Measurements from ENCODE around the gene LSP1.

LSP1 gene

GRCh38 chr11:1843098-1843473 is 9.8 kb upstream of the LSP1 start:
- Histone ChIP-seq H3K4me3 (ENCODE audit: low read depth in 1 of 5, low read length in 5 of 5) (no peak overlapping the region), H3K9ac (ENCODE audit: low read length in 5 of 5) (no peak overlapping the region), H3K27me3 (ENCODE audit: control insufficient read depth in 5 of 5, insufficient read depth in 4 of 5, low read length in 5 of 5) (no peaks in the 10 kb centered on the region), H3K27ac (ENCODE audit: low read depth, low read length) (no peak overlapping the region), H3K9me3 (ENCODE audit: control insufficient read depth in 5 of 5, low read length in 5 of 5) (no peaks in the 10 kb centered on the region), H3K4me1 (ENCODE audit: control insufficient read depth in 5 of 5, insufficient read depth in 5 of 5, low read length in 5 of 5) (peaks cover 6 to 42% (median 25%) of the 10 kb centered on the region in 5 donors), H3K36me3 (ENCODE audit: control insufficient read depth in 5 of 5, insufficient read depth in 5 of 5, low read length in 5 of 5) (no peaks in the 10 kb centered on the region)

GRCh38 chr11:1843796-1844195 is 9.1 kb upstream of the LSP1 start:
- Histone ChIP-seq H3K4me3 (ENCODE audit: low read depth in 1 of 5, low read length in 5 of 5) (no peak overlapping the region), H3K36me3 (ENCODE audit: control insufficient read depth in 5 of 5, insufficient read depth in 5 of 5, low read length in 5 of 5) (no peaks in the 10 kb centered on the region), H3K27ac (ENCODE audit: low read depth, low read length) (no peak overlapping the region), H3K27me3 (ENCODE audit: control insufficient read depth in 5 of 5, insufficient read depth in 4 of 5, low read length in 5 of 5) (no peaks in the 10 kb centered on the region), H3K9me3 (ENCODE audit: control insufficient read depth in 5 of 5, low read length in 5 of 5) (no peaks in the 10 kb centered on the region), H3K9ac (ENCODE audit: low read length in 5 of 5) (peak overlapping the region in 1 of 5 donors; percentile 31), H3K4me1 (ENCODE audit: control insufficient read depth in 5 of 5, insufficient read depth in 5 of 5, low read length in 5 of 5) (peaks cover 6 to 38% (median 23%) of the 10 kb centered on the region in 5 donors)

GRCh38 chr11:1844221-1845094 is 8.4 kb upstream of the LSP1 start:
- Histone ChIP-seq H3K9ac (ENCODE audit: low read length in 5 of 5) (peak overlapping the region in 2 of 5 donors; percentile 26 to 31), H3K36me3 (ENCODE audit: control insufficient read depth in 5 of 5, insufficient read depth in 5 of 5, low read length in 5 of 5) (no peaks in the 10 kb centered on the region), H3K9me3 (ENCODE audit: control insufficient read depth in 5 of 5, low read length in 5 of 5) (no peaks in the 10 kb centered on the region), H3K27me3 (ENCODE audit: control insufficient read depth in 5 of 5, insufficient read depth in 4 of 5, low read length in 5 of 5) (no peaks in the 10 kb centered on the region), H3K4me1 (ENCODE audit: control insufficient read depth in 5 of 5, insufficient read depth in 5 of 5, low read length in 5 of 5) (peaks cover 6 to 41% (median 23%) of the 10 kb centered on the region in 5 donors), H3K27ac (ENCODE audit: low read depth, low read length) (no peak overlapping the region), H3K4me3 (ENCODE audit: low read depth in 1 of 5, low read length in 5 of 5) (peak overlapping the region in 2 of 5 donors; percentile 12 to 35)

- Histone ChIP-seq H3K4me1 (ENCODE audit: control insufficient read depth in 5 of 5, insufficient read depth in 5 of 5, low read length in 5 of 5) (peaks cover 6 to 41% (median 28%) of the 10 kb centered on the region in 5 donors), H3K4me3 (ENCODE audit: low read depth in 1 of 5, low read length in 5 of 5) (peak overlapping the region in 1 of 5 donors; percentile 12), H3K36me3 (ENCODE audit: control insufficient read depth in 5 of 5, insufficient read depth in 5 of 5, low read length in 5 of 5) (no peaks in the 10 kb centered on the region), H3K27ac (ENCODE audit: low read depth, low read length) (no peak overlapping the region), H3K9ac (ENCODE audit: low read length in 5 of 5) (peak overlapping the region in 1 of 5 donors; percentile 26), H3K9me3 (ENCODE audit: control insufficient read depth in 5 of 5, low read length in 5 of 5) (no peaks in the 10 kb centered on the region), H3K27me3 (ENCODE audit: control insufficient read depth in 5 of 5, insufficient read depth in 4 of 5, low read length in 5 of 5) (no peaks in the 10 kb centered on the region)
Measured at GRCh38 chr11:1845095-1845429, 7.8 kb upstream of the LSP1 start.

GRCh38 chr11:1845561-1846452 is 7.1 kb upstream of the LSP1 start:
- Histone ChIP-seq H3K4me1 (ENCODE audit: control insufficient read depth in 5 of 5, insufficient read depth in 5 of 5, low read length in 5 of 5) (peaks cover 6 to 38% (median 24%) of the 10 kb centered on the region in 5 donors), H3K27ac (ENCODE audit: low read depth, low read length) (no peak overlapping the region), H3K9me3 (ENCODE audit: control insufficient read depth in 5 of 5, low read length in 5 of 5) (no peaks in the 10 kb centered on the region), H3K27me3 (ENCODE audit: control insufficient read depth in 5 of 5, insufficient read depth in 4 of 5, low read length in 5 of 5) (no peaks in the 10 kb centered on the region), H3K4me3 (ENCODE audit: low read depth in 1 of 5, low read length in 5 of 5) (no peak overlapping the region), H3K9ac (ENCODE audit: low read length in 5 of 5) (peak overlapping the region in 2 of 5 donors; percentile 14 to 26), H3K36me3 (ENCODE audit: control insufficient read depth in 5 of 5, insufficient read depth in 5 of 5, low read length in 5 of 5) (no peaks in the 10 kb centered on the region)

- Histone ChIP-seq H3K36me3 (ENCODE audit: control insufficient read depth in 5 of 5, insufficient read depth in 5 of 5, low read length in 5 of 5) (no peaks in the 10 kb centered on the region), H3K9ac (ENCODE audit: low read length in 5 of 5) (no peak overlapping the region), H3K4me3 (ENCODE audit: low read depth in 1 of 5, low read length in 5 of 5) (no peak overlapping the region), H3K9me3 (ENCODE audit: control insufficient read depth in 5 of 5, low read length in 5 of 5) (no peaks in the 10 kb centered on the region), H3K4me1 (ENCODE audit: control insufficient read depth in 5 of 5, insufficient read depth in 5 of 5, low read length in 5 of 5) (peaks cover 6 to 38% (median 24%) of the 10 kb centered on the region in 5 donors), H3K27me3 (ENCODE audit: control insufficient read depth in 5 of 5, insufficient read depth in 4 of 5, low read length in 5 of 5) (no peaks in the 10 kb centered on the region), H3K27ac (ENCODE audit: low read depth, low read length) (no peak overlapping the region)
Measured at GRCh38 chr11:1846453-1846932, 6.4 kb upstream of the LSP1 start.

GRCh38 chr11:1847006-1847735 is 5.7 kb upstream of the LSP1 start:
- no peaks in the 10 kb centered on the region for H3K9me3 ChIP-seq (ENCODE audit: control insufficient read depth in 5 of 5, low read length in 5 of 5)
- no peak overlapping the region for H3K27ac ChIP-seq (ENCODE audit: low read depth, low read length)
- H3K27me3 ChIP-seq (ENCODE audit: control insufficient read depth in 5 of 5, insufficient read depth in 4 of 5, low read length in 5 of 5): no peaks in the 10 kb centered on the region
- H3K9ac ChIP-seq (ENCODE audit: low read length in 5 of 5): no peak overlapping the region
- peaks cover 6 to 43% (median 24%) of the 10 kb centered on the region in 5 donors for H3K4me1 ChIP-seq (ENCODE audit: control insufficient read depth in 5 of 5, insufficient read depth in 5 of 5, low read length in 5 of 5)
- no peaks in the 10 kb centered on the region for H3K36me3 ChIP-seq (ENCODE audit: control insufficient read depth in 5 of 5, insufficient read depth in 5 of 5, low read length in 5 of 5)
- no peak overlapping the region for H3K4me3 ChIP-seq (ENCODE audit: low read depth in 1 of 5, low read length in 5 of 5)

GRCh38 chr11:1847926-1848639 is 4.8 kb upstream of the LSP1 start:
- Histone ChIP-seq H3K36me3 (ENCODE audit: control insufficient read depth in 5 of 5, insufficient read depth in 5 of 5, low read length in 5 of 5) (no peaks in the 10 kb centered on the region), H3K9me3 (ENCODE audit: control insufficient read depth in 5 of 5, low read length in 5 of 5) (no peaks in the 10 kb centered on the region), H3K27me3 (ENCODE audit: control insufficient read depth in 5 of 5, insufficient read depth in 4 of 5, low read length in 5 of 5) (no peaks in the 10 kb centered on the region), H3K4me3 (ENCODE audit: low read depth in 1 of 5, low read length in 5 of 5) (no peak overlapping the region), H3K4me1 (ENCODE audit: control insufficient read depth in 5 of 5, insufficient read depth in 5 of 5, low read length in 5 of 5) (peaks cover 6 to 50% (median 27%) of the 10 kb centered on the region in 5 donors), H3K9ac (ENCODE audit: low read length in 5 of 5) (no peak overlapping the region), H3K27ac (ENCODE audit: low read depth, low read length) (no peak overlapping the region)

Measured in subcutaneous abdominal adipose tissue (tissue), 5 donors.